ENCODE data around the gene LGR4.

LGR4 gene

DNA sequence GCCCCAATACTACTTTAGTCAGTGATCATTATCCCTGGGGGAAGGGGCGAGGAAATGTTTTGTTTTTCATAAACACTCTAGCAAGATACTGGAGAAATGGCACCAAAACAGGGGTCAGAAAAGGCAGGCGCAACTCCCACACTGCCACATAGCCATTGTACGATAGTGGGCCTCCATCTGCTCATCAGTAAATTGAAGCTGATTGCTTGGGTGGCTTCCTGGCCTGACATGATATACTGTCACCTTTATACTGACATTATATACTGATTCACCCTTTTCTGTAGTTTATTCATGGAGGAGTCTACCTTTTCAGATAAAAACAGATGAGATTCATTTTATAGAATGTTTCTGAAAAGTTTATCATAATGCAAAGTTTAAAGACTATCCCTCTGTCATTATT, 57.9 kb downstream of the LGR4 start:
- Histone ChIP-seq H3K36me3 (no peaks in the 10 kb centered on the region), H3K27me3 (no peaks in the 10 kb centered on the region), H3K27ac (no peak overlapping the region), H3K4me1 (ENCODE audit: control insufficient read depth in 1 of 2, insufficient read depth in 1 of 2, low read depth in 1 of 2, low read length in 1 of 2) (no peaks in the 10 kb centered on the region), H3K4me3 (ENCODE audit: low read depth in 1 of 2, low read length in 1 of 2) (no peak overlapping the region), H3K9me3 (no peaks in the 10 kb centered on the region)
- TF ChIP-seq, protein P1, sequence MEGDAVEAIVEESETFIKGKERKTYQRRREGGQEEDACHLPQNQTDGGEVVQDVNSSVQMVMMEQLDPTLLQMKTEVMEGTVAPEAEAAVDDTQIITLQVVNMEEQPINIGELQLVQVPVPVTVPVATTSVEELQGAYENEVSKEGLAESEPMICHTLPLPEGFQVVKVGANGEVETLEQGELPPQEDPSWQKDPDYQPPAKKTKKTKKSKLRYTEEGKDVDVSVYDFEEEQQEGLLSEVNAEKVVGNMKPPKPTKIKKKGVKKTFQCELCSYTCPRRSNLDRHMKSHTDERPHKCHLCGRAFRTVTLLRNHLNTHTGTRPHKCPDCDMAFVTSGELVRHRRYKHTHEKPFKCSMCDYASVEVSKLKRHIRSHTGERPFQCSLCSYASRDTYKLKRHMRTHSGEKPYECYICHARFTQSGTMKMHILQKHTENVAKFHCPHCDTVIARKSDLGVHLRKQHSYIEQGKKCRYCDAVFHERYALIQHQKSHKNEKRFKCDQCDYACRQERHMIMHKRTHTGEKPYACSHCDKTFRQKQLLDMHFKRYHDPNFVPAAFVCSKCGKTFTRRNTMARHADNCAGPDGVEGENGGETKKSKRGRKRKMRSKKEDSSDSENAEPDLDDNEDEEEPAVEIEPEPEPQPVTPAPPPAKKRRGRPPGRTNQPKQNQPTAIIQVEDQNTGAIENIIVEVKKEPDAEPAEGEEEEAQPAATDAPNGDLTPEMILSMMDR (IDR thresholded peaks at IDR 0.05): no peak

DNA sequence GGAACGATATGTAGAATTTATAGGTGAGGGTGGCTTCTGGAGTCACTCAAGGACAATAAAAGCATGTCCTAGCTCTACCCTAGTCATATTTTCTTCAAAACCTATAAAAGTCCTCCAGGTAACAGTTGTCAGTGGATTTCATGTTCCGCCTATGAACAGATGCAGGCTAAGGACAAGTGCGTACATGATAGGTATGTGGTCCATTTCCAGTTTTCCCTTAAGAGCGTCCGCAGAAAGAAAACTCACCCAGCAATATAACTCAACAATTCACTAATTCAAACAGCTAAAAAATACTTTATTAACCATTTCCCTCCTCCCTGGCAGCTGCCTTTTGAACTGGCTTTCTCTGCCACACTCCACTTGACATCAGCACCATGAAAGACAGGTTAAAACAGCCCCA, 59.4 kb downstream of the LGR4 start:
- H3K27ac ChIP-seq: no peak overlapping the region
- TF ChIP-seq, protein P1 (IDR thresholded peaks at IDR 0.05): no peak
- no peaks in the 10 kb centered on the region for H3K4me1 ChIP-seq (ENCODE audit: control insufficient read depth in 1 of 2, insufficient read depth in 1 of 2, low read depth in 1 of 2, low read length in 1 of 2)
- H3K36me3 ChIP-seq: no peaks in the 10 kb centered on the region
- no peaks in the 10 kb centered on the region for H3K9me3 ChIP-seq
- H3K4me3 ChIP-seq (ENCODE audit: low read depth in 1 of 2, low read length in 1 of 2): no peak overlapping the region
- no peaks in the 10 kb centered on the region for H3K27me3 ChIP-seq

DNA sequence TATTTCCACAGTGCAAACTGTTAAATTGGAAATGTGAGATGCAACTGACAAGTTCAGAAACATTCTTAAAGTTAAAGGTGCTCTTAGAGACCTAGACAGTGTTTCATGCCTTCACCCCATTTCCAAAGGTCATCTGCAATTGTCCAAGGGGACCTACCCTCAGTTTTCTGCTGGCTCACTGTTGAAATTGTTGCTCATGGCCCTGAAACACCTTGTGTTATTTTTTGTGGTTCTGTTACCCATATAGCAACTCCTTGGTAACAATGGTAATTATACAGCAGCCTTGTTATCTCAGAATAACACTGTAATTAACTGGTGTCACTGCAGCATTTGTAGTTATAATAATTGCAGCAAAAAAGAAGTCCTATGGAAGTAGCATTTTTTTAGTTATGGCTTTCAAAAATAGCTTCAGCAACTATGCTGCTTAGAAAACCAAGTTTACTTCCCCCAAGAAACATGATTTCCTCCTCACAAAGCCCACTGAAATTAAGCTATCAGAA, 60.3 kb downstream of the LGR4 start:
- TF ChIP-seq, protein P1 (IDR thresholded peaks at IDR 0.05): no peak
- H3K4me1 ChIP-seq (ENCODE audit: control insufficient read depth in 1 of 2, insufficient read depth in 1 of 2, low read depth in 1 of 2, low read length in 1 of 2): no peaks in the 10 kb centered on the region
- no peak overlapping the region for H3K4me3 ChIP-seq (ENCODE audit: low read depth in 1 of 2, low read length in 1 of 2)
- H3K36me3 ChIP-seq: no peaks in the 10 kb centered on the region
- no peaks in the 10 kb centered on the region for H3K27me3 ChIP-seq
- H3K9me3 ChIP-seq: no peaks in the 10 kb centered on the region
- H3K27ac ChIP-seq: no peak overlapping the region

DNA sequence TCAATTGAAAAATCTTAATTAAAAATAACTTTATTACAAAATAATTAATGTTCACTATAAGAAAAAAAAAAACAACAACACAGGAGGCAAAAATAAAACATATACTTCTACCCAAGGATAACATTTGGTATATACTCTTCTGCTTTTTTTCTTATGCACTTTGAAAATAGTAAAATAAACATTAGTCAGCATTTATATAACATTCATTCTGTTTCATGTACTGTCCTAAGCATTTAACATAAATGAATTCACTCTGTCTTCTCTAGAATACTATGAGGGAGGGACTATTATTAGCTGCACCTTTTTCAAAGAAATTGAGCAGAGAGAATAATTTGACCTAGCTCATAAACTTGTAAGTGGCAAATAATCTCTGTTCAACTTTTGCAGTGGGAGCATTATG, 61.3 kb downstream of the LGR4 start:
- no peaks in the 10 kb centered on the region for H3K9me3 ChIP-seq
- H3K4me1 ChIP-seq (ENCODE audit: control insufficient read depth in 1 of 2, insufficient read depth in 1 of 2, low read depth in 1 of 2, low read length in 1 of 2): no peaks in the 10 kb centered on the region
- H3K27ac ChIP-seq: no peak overlapping the region
- H3K4me3 ChIP-seq (ENCODE audit: low read depth in 1 of 2, low read length in 1 of 2): no peak overlapping the region
- no peaks in the 10 kb centered on the region for H3K36me3 ChIP-seq
- TF ChIP-seq, protein P1 (IDR thresholded peaks at IDR 0.05): no peak
- no peaks in the 10 kb centered on the region for H3K27me3 ChIP-seq

DNA sequence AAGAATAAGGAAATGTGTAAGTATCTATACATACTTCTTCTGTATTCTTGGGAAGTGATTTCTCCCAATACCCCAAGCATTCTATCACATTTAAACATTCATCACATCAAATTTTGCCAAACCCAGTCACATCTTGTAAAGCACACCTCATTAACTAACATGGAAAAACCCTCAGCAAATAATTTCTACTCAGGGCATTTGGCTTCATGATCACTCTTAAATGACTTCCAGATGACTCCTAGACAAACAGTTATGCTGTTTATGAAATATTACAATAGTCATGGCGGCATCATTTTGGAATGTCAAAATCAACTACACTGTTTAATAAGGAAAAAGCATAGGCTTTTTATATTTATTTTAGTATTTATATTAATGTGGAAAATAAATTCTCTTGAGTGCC, 62.3 kb downstream of the LGR4 start:
- Histone ChIP-seq H3K27me3 (no peaks in the 10 kb centered on the region), H3K9me3 (no peaks in the 10 kb centered on the region), H3K4me1 (ENCODE audit: control insufficient read depth in 1 of 2, insufficient read depth in 1 of 2, low read depth in 1 of 2, low read length in 1 of 2) (no peaks in the 10 kb centered on the region), H3K4me3 (ENCODE audit: low read depth in 1 of 2, low read length in 1 of 2) (no peak overlapping the region), H3K27ac (no peak overlapping the region), H3K36me3 (no peaks in the 10 kb centered on the region)
- TF ChIP-seq, protein P1 (IDR thresholded peaks at IDR 0.05): no peak

DNA sequence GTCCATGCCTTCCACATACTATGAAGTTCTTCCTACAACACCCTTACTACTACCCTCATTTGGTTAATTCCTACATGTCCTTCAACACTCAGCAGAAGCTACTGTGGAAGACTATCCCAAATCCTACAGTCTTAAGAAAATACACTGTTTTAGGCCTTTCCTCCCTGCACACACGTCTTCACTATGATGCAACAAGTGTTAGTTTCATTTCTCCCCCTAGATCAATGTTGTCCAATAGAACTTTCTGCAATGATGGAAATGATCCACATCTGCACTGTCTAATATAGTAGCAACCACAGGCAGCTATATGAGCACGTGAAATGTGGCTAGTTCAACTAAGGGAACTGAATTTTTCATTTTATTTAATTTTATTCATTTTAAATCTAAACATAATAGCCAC, 62.8 kb downstream of the LGR4 start:
- TF ChIP-seq, protein P1 (IDR thresholded peaks at IDR 0.05): no peak
- Histone ChIP-seq H3K27me3 (no peaks in the 10 kb centered on the region), H3K4me1 (ENCODE audit: control insufficient read depth in 1 of 2, insufficient read depth in 1 of 2, low read depth in 1 of 2, low read length in 1 of 2) (no peaks in the 10 kb centered on the region), H3K36me3 (no peaks in the 10 kb centered on the region), H3K4me3 (ENCODE audit: low read depth in 1 of 2, low read length in 1 of 2) (no peak overlapping the region), H3K9me3 (no peaks in the 10 kb centered on the region), H3K27ac (no peak overlapping the region)

All from neutrophil (primary cell).